Activated CD8-positive, alpha-beta T cell treated with anti-CD3 and anti-CD28 coated beads for 36 hours (primary cell): ENCODE measurements around the gene RPH3AL. TPM values are rescaled to one million over a fixed set of nuclear protein-coding genes. Genes with fewer than 3 reads are reported as not detected.

ENCODE experiments used
- ATAC-seq: fragments of 200-7000 bp; cut with Tn5 transposase; one replicate; pipeline ENCODE4 v1.10.0; 2021; ENCODE audit warnings: mild to moderate bottlenecking, moderate library complexity
- CTCF ChIA-PET: fragments of 350-600 bp; sonication (Branson Sonifier 250); formaldehyde crosslinking; loops from one replicate; lab custom pipeline; 2021; ENCODE audit warnings: antibody characterized with exemption; lab: Charles Lee
- POLR2A ChIA-PET: fragments of 350-600 bp; sonication (Branson Sonifier 250); formaldehyde crosslinking; loops from one replicate; lab custom pipeline; 2021; ENCODE audit warnings: antibody characterized with exemption; lab: Charles Lee
- DNase-seq: peaks from one replicate; pipeline ENCODE4 v3.0.0-alpha.2; 2020
- H3K27ac Mint-ChIP-seq: one replicate; pipeline ENCODE4 v1.8.0; 2021; ENCODE audit warnings: mild to moderate bottlenecking, mixed read lengths
- H3K27me3 Mint-ChIP-seq: one replicate; pipeline ENCODE4 v1.8.0; 2021; ENCODE audit warnings: mixed read lengths
- H3K36me3 Mint-ChIP-seq: one replicate; pipeline ENCODE4 v1.8.0; 2021; ENCODE audit warnings: low read depth, mixed read lengths
- H3K4me1 Mint-ChIP-seq: one replicate; pipeline ENCODE4 v1.8.0; 2021; ENCODE audit warnings: low read depth, mixed read lengths
- H3K4me3 Mint-ChIP-seq: one replicate; pipeline ENCODE4 v1.8.0; 2021; ENCODE audit warnings: mild to moderate bottlenecking, moderate library complexity, mixed read lengths
- H3K9me3 Mint-ChIP-seq: one replicate; pipeline ENCODE4 v1.8.0; 2021; ENCODE audit warnings: mixed read lengths
- intact Hi-C: fragments of 100-400 bp; cut with micrococcal nuclease; formaldehyde crosslinking; loops from one replicate; pipeline ENCODE4 v1.10.0; 2022
- total RNA-seq, 2 experiments: library from RNA; stranded (reverse); gene quantifications; one replicate each; pipeline ENCODE4 v1.2.3, GENCODE V29; 2021
- TF ChIP-seq, protein P1 (sequence below): fragments of 200-600 bp; IDR thresholded peaks from one replicate; pipeline ENCODE4 v1.8.0; 2022; ENCODE audit warnings: antibody characterized with exemption, mild to moderate bottlenecking

The RPH3AL gene
- total RNA-seq, 2 experiments from 2014 or later = 0.72 to 1.1 TPM

DNA sequence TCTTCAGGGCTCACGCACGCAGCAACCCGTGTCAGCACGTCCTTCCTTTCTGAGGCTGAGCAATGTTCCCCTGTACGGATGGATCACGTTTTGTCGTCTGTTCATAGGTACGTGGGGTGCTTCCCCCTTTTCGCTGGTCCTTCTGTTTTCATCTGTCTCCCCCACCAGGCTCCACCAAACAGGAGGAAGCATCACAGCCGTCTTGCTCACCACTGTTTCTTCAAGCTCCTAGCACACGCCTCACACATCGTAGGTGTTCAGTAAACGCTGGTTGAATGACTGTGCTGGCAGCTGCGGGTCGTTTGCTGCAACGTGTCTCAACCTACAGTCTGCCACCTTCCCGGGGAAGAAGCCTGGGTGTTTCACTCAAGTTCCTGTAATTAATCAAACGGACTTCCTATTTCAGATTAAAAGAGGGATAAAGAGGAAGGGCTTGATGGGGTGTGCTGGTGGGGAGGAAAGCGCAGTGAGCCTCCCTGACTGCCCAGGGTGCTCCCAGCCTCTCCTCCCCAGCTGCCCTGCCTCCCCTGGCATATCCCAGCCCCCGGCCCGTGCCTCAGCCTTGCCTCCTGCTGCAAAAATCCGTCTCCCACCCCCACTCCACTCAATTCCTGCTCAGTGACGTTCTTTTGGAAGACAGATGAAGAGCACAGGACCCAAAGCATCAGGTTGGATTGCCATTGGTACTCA, 94.4 kb downstream of the RPH3AL start:
- ATAC-seq = peak; percentile 55
- intact Hi-C loops = no loop called here
- ChIA-PET POLR2A (no interaction called here), CTCF (no interaction called here)
- Mint-ChIP-seq H3K9me3 (no peaks in the 10 kb centered on the region), H3K4me1 (no peaks in the 10 kb centered on the region), H3K27me3 (peaks cover 2% of the 10 kb centered on the region), H3K27ac (no peak overlapping the region), H3K36me3 (no peaks in the 10 kb centered on the region), H3K4me3 (no peak overlapping the region)
- TF ChIP-seq, protein P1, sequence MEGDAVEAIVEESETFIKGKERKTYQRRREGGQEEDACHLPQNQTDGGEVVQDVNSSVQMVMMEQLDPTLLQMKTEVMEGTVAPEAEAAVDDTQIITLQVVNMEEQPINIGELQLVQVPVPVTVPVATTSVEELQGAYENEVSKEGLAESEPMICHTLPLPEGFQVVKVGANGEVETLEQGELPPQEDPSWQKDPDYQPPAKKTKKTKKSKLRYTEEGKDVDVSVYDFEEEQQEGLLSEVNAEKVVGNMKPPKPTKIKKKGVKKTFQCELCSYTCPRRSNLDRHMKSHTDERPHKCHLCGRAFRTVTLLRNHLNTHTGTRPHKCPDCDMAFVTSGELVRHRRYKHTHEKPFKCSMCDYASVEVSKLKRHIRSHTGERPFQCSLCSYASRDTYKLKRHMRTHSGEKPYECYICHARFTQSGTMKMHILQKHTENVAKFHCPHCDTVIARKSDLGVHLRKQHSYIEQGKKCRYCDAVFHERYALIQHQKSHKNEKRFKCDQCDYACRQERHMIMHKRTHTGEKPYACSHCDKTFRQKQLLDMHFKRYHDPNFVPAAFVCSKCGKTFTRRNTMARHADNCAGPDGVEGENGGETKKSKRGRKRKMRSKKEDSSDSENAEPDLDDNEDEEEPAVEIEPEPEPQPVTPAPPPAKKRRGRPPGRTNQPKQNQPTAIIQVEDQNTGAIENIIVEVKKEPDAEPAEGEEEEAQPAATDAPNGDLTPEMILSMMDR = no peak
- peak; percentile 14 for DNase-seq

DNA sequence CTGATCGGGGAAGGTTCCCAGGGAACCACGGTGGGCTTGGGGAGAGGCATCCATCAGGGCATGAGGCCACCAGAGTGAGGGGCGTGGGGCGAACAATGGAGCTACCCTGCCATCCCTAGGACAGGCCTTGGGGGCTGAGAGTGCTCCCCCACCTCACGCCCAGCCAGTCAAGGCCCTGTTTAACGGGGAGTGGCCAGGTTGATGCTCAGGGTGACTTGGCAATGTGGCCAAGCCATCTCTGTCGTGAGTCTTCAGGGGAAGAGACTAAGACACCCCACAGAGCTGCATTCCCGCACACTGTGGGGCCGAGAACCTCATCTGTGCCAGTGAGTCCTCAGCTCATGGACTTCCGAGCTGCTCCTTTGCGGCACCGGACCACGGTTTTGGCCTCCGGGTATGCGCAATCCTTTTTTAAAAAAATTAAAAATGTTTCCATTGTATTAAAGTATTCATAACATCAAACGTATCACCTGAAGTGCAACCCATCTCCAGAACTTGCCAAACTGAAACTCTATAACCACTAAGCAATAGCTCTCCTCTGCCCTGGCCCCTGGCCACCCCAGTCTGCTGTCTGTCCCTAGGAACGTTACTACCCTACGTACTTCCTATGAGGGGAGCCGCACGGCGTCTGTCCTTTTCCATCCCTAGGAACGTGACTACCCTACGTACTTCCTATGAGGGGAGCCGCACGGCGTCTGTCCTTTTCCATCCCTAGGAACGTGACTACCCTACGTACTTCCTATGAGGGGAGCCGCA, 99.3 kb downstream of the RPH3AL start:
- H3K27ac Mint-ChIP-seq = no peak overlapping the region
- no peak overlapping the region for H3K4me3 Mint-ChIP-seq
- POLR2A ChIA-PET = no interaction called here
- CTCF ChIA-PET = no interaction called here
- peaks cover 2% of the 10 kb centered on the region for H3K27me3 Mint-ChIP-seq
- H3K4me1 Mint-ChIP-seq = no peaks in the 10 kb centered on the region
- TF ChIP-seq, protein P1 = no peak
- ATAC-seq (no peak), DNase-seq (no peak)
- no peaks in the 10 kb centered on the region for H3K9me3 Mint-ChIP-seq
- intact Hi-C loops = no loop called here
- H3K36me3 Mint-ChIP-seq = no peaks in the 10 kb centered on the region

DNA sequence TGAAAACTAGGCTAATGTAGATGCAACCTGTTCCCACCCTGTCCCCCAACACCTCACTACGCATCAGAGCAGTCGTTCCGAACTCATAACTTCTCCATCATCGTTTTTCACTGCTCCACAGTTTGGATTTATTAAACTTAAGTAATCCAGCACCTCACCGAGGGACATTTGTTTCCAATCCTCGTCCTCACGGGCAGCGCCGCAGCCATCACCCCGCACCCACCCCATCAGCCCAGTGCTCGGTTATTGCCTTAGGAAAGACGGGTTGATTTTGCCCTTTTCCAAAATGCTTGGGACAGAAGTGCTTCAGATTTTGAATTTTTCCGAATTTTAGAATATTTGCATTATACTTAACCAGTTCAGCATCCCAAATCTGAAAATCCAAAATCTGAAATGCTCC, 100.2 kb downstream of the RPH3AL start:
- ATAC-seq = no peak
- ChIA-PET CTCF (no interaction called here), POLR2A (no interaction called here)
- H3K9me3 Mint-ChIP-seq = no peaks in the 10 kb centered on the region
- no peaks in the 10 kb centered on the region for H3K27me3 Mint-ChIP-seq
- no peak for DNase-seq
- TF ChIP-seq, protein P1 = no peak
- intact Hi-C loops = no loop called here
- no peaks in the 10 kb centered on the region for H3K4me1 Mint-ChIP-seq
- H3K36me3 Mint-ChIP-seq = no peaks in the 10 kb centered on the region
- no peak overlapping the region for H3K4me3 Mint-ChIP-seq
- no peak overlapping the region for H3K27ac Mint-ChIP-seq

DNA sequence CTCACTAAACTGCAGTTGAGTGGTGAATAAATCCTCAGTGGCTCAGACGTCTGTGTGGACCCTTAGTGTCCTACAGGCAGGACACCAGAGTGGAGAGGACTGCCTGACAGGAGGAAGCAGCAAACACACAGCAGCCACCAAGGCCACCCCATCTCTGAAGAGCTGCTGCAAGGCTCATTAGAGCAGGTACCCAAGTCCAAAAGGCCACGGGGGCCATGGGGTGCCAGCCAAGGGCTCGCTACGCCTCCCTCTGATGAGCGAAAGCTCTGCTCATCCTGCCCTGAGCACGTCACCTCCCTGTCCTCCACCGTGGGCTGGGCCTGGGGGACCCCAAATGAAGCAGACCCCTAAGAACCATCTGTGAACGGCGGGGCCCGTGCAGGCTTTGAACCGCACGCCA, 101.1 kb downstream of the RPH3AL start:
- no peak for ATAC-seq
- TF ChIP-seq, protein P1 = no peak

More for the DNA sequence above, 101.1 kb downstream of the RPH3AL start:
- Mint-ChIP-seq H3K27me3 (no peaks in the 10 kb centered on the region), H3K9me3 (no peaks in the 10 kb centered on the region), H3K27ac (no peak overlapping the region), H3K4me1 (no peaks in the 10 kb centered on the region), H3K36me3 (no peaks in the 10 kb centered on the region), H3K4me3 (no peak overlapping the region)
- POLR2A ChIA-PET = no interaction called here
- DNase-seq = no peak
- intact Hi-C loops = no loop called here
- CTCF ChIA-PET = no interaction called here
